KMS-11 (cell line): ENCODE data around the gene CECR2.

Experiments used
- H2AFZ ChIP-seq: fragments of 200-600 bp; sonication (generic); 2 replicates; pipeline ENCODE4 v1.6.1; 2016; ENCODE audit warnings: antibody characterized with exemption, mixed run types, low read depth
- H3K27ac ChIP-seq: fragments of 200-600 bp; sonication (generic); 2 replicates; pipeline ENCODE4 v1.6.1; 2016; ENCODE audit warnings: mild to moderate bottlenecking, mixed run types
- H3K27me3 ChIP-seq: fragments of 200-600 bp; sonication (generic); 2 replicates; pipeline ENCODE4 v1.6.1; 2017; ENCODE audit warnings: mild to moderate bottlenecking, low read depth, mixed run types, moderate library complexity; ENCODE audit not compliant: insufficient read depth
- H3K36me3 ChIP-seq: fragments of 200-600 bp; sonication (generic); 2 replicates; pipeline ENCODE4 v1.6.1; 2017; ENCODE audit warnings: mild to moderate bottlenecking, mixed run types; ENCODE audit not compliant: insufficient read depth
- H3K4me1 ChIP-seq: fragments of 200-600 bp; sonication (generic); 2 replicates; pipeline ENCODE4 v1.6.1; 2016; ENCODE audit warnings: mild to moderate bottlenecking, low read depth, mixed run types; ENCODE audit not compliant: poor library complexity, severe bottlenecking
- H3K4me2 ChIP-seq: fragments of 200-600 bp; sonication (generic); 2 replicates; pipeline ENCODE4 v1.7.0; 2016; ENCODE audit warnings: mild to moderate bottlenecking, mixed run types
- H3K4me3 ChIP-seq: fragments of 200-600 bp; sonication (generic); IDR thresholded peaks from 2 replicates; pipeline ENCODE4 v1.6.1; 2017; ENCODE audit warnings: low read depth, low read length, mixed read lengths; ENCODE audit not compliant: insufficient read depth
- H3K79me2 ChIP-seq: fragments of 200-600 bp; sonication (generic); 2 replicates; pipeline ENCODE4 v1.6.1; 2016; ENCODE audit warnings: low read depth, mixed run types; ENCODE audit not compliant: insufficient read depth
- H3K9ac ChIP-seq: fragments of 200-600 bp; sonication (generic); 2 replicates; pipeline ENCODE4 v1.6.1; 2016; ENCODE audit warnings: mild to moderate bottlenecking, mixed run types
- H4K20me1 ChIP-seq: fragments of 200-600 bp; sonication (generic); 2 replicates; pipeline ENCODE4 v1.6.1; 2016; ENCODE audit warnings: mild to moderate bottlenecking, mixed run types; ENCODE audit not compliant: insufficient read depth
- CTCF ChIP-seq: fragments of 200-600 bp; sonication (generic); conservative IDR thresholded peaks from 2 replicates; pipeline ENCODE4 v1.6.1; 2017; ENCODE audit warnings: low read depth, mild to moderate bottlenecking, antibody characterized with exemption, low read length, moderate library complexity, mixed read lengths

The CECR2 gene

GRCh38 chr22:17587629-17588028 lies 218.4 kb downstream of the CECR2 start:
- no peak overlapping the region for H2AFZ ChIP-seq
- no peak overlapping the region for H3K27ac ChIP-seq
- no peak overlapping the region for H3K4me2 ChIP-seq
- H3K36me3 ChIP-seq: no peaks in the 10 kb centered on the region
- no peak for TF ChIP-seq CTCF
- no peaks in the 10 kb centered on the region for H4K20me1 ChIP-seq
- H3K79me2 ChIP-seq: no peaks in the 10 kb centered on the region
- H3K9ac ChIP-seq: no peak overlapping the region
- H3K4me3 ChIP-seq: no peak overlapping the region
- H3K27me3 ChIP-seq: no peaks in the 10 kb centered on the region
- no peaks in the 10 kb centered on the region for H3K4me1 ChIP-seq

- Histone ChIP-seq H3K4me1 (no peaks in the 10 kb centered on the region), H2AFZ (no peak overlapping the region), H3K79me2 (no peaks in the 10 kb centered on the region), H4K20me1 (no peaks in the 10 kb centered on the region), H3K27ac (no peak overlapping the region), H3K4me3 (no peak overlapping the region), H3K4me2 (no peak overlapping the region), H3K36me3 (no peaks in the 10 kb centered on the region), H3K27me3 (no peaks in the 10 kb centered on the region), H3K9ac (no peak overlapping the region)
- TF ChIP-seq CTCF: no peak
Measured at GRCh38 chr22:17588606-17589005, 219.3 kb downstream of the CECR2 start.

- H4K20me1 ChIP-seq: no peaks in the 10 kb centered on the region
- H3K27ac ChIP-seq: no peak overlapping the region
- no peak for TF ChIP-seq CTCF
- H3K9ac ChIP-seq: no peak overlapping the region
- H3K27me3 ChIP-seq: no peaks in the 10 kb centered on the region
- H3K4me3 ChIP-seq: no peak overlapping the region
- H3K79me2 ChIP-seq: no peaks in the 10 kb centered on the region
- no peak overlapping the region for H3K4me2 ChIP-seq
- H3K4me1 ChIP-seq: no peaks in the 10 kb centered on the region
- no peak overlapping the region for H2AFZ ChIP-seq
- H3K36me3 ChIP-seq: no peaks in the 10 kb centered on the region
Measured at GRCh38 chr22:17589810-17590375, 220.6 kb downstream of the CECR2 start.

GRCh38 chr22:17590586-17590985 lies 221.3 kb downstream of the CECR2 start:
- Histone ChIP-seq H3K27me3 (no peaks in the 10 kb centered on the region), H3K27ac (no peak overlapping the region), H3K4me1 (no peaks in the 10 kb centered on the region), H3K9ac (no peak overlapping the region), H3K4me3 (no peak overlapping the region), H3K36me3 (no peaks in the 10 kb centered on the region), H2AFZ (no peak overlapping the region), H3K79me2 (no peaks in the 10 kb centered on the region), H4K20me1 (no peaks in the 10 kb centered on the region), H3K4me2 (no peak overlapping the region)
- TF ChIP-seq CTCF: no peak
